ENCODE measurements around the gene MAPT.
"Not testable (repeated sequence)": the region's sequence is repeated elsewhere in the genome, so short reads cannot be mapped to it uniquely, and the experiment has no call there.

Gene MAPT

GRCh38 chr17:45954914-45955313, 60.6 kb downstream of the MAPT start:
- DNase-seq (ENCODE audit: low spot score), result no peak

- no peak for DNase-seq (ENCODE audit: low spot score)
Observed at GRCh38 chr17:45955326-45955725, 61.0 kb downstream of the MAPT start.

- DNase-seq (ENCODE audit: low spot score), result no peak
Observed at GRCh38 chr17:45956090-45956489, 61.7 kb downstream of the MAPT start.

GRCh38 chr17:45956746-45957145, 62.4 kb downstream of the MAPT start:
- not testable (repeated sequence) for DNase-seq (ENCODE audit: low spot score)

- no peak for DNase-seq (ENCODE audit: low spot score)
Observed at GRCh38 chr17:45958307-45958706, 64.0 kb downstream of the MAPT start.

GRCh38 chr17:45958994-45959665, 64.8 kb downstream of the MAPT start:
- no peak for DNase-seq (ENCODE audit: low spot score)

GRCh38 chr17:45960311-45960710, 66.0 kb downstream of the MAPT start:
- DNase-seq (ENCODE audit: low spot score), result no peak

- no peak for DNase-seq (ENCODE audit: low spot score)
Observed at GRCh38 chr17:45961206-45961605, 66.9 kb downstream of the MAPT start.

- DNase-seq (ENCODE audit: low spot score), result no peak
Observed at GRCh38 chr17:45962221-45962972, 68.0 kb downstream of the MAPT start.

GRCh38 chr17:45963283-45963682, 68.9 kb downstream of the MAPT start:
- no peak for DNase-seq (ENCODE audit: low spot score)

- DNase-seq (ENCODE audit: low spot score), result no peak
Observed at GRCh38 chr17:45963889-45964288, 69.5 kb downstream of the MAPT start.

- no peak for DNase-seq (ENCODE audit: low spot score)
Observed at GRCh38 chr17:45964634-45965033, 70.3 kb downstream of the MAPT start.

GRCh38 chr17:45965812-45966211, 71.5 kb downstream of the MAPT start:
- DNase-seq (ENCODE audit: low spot score), result no peak

- DNase-seq (ENCODE audit: low spot score), result no peak
Observed at GRCh38 chr17:45966606-45967280, 72.4 kb downstream of the MAPT start.

- no peak for DNase-seq (ENCODE audit: low spot score)
Observed at GRCh38 chr17:45967378-45967777, 73.0 kb downstream of the MAPT start.

- DNase-seq (ENCODE audit: low spot score), result no peak
Observed at GRCh38 chr17:45968732-45969131, 74.4 kb downstream of the MAPT start.

- no peak for DNase-seq (ENCODE audit: low spot score)
Observed at GRCh38 chr17:45969726-45970125, 75.4 kb downstream of the MAPT start.

GRCh38 chr17:45970659-45971058, 76.3 kb downstream of the MAPT start:
- DNase-seq (ENCODE audit: low spot score), result no peak

- DNase-seq (ENCODE audit: low spot score), result no peak
Observed at GRCh38 chr17:45971698-45972141, 77.4 kb downstream of the MAPT start.

- no peak for DNase-seq (ENCODE audit: low spot score)
Observed at GRCh38 chr17:45972531-45972930, 78.2 kb downstream of the MAPT start.

GRCh38 chr17:45973099-45973780, 78.9 kb downstream of the MAPT start:
- no peak for DNase-seq (ENCODE audit: low spot score)
